T follicular helper cell (primary cell): ENCODE measurements around the gene LAGE3.
A peak's percentile ranks its signal among the peaks of the same experiment; 100 is the strongest.
"Not testable (repeated sequence)": the region's sequence is repeated elsewhere in the genome, so short reads cannot be mapped to it uniquely, and the experiment has no call there.

Experiments used
- DNase-seq: peaks from one replicate; pipeline ENCODE4 v3.0.0-alpha.2; 2020; ENCODE audit warnings: low read depth

Gene LAGE3

DNA sequence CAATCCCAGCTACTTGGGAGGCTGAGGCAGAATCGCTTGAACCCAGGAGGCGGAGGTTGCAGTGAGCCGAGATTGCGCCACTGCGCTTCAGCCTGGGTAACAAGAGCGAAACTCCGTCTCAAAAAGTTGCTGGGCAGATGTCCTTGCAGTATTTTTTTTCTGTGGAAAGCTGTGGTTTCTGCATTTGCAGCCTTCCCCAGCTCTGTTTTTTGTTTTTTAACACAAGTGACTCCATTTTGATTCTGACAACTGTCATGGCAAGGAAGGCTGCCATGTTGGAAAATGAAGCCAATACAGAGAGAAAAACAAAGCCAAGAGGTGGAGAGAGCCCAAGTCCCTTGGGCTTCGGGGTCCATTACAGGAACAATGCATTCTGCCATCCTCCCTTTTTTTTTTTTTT is 23.0 kb upstream of the LAGE3 start:
- no peak for DNase-seq

DNA sequence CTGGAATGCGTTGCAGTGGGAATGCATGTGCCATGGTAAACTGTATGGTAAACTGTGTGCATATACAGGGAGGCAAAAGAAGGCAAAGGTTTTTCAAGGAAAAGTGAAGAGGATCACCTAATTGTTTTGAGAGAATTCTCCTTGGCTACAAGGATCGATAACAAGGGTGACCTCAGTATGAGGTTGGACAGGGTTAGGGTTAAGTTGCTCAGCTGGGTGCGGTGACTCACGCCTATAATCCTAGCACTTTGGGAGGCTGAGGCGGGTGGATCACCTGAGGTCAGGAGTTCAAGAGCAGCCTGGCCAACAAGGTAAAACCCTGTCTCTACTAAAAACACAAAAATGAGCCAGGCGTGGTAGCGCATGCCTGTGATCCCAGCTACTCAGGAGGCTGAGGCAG is 22.3 kb upstream of the LAGE3 start:
- not testable (repeated sequence) for DNase-seq

DNA sequence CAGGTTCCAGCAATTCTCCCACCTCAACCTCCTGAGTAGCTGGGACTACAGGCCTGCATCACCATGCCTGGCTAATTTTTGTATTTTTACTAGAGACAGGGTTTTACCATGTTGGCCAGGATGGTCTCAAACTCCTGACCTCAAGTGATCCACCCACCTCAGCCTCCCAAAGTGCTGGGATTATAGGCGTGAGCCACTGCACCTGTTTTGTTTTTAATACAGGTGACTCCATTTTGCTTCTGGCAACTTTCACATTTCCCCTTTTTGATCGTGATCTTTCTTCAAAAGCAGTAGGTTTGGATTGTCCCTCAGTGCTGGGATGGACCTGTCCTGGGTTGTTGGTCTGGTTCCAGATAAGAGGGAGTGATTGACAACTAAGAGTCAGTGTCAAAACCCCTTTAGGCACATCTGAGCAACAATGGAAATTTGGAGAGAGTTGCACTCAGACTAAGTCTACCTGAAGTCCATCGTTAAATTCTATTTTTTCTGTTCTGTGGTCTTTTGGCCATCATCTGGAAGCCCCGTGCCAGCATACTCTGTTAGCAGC is 17.6 kb upstream of the LAGE3 start:
- not testable (repeated sequence) for DNase-seq

DNA sequence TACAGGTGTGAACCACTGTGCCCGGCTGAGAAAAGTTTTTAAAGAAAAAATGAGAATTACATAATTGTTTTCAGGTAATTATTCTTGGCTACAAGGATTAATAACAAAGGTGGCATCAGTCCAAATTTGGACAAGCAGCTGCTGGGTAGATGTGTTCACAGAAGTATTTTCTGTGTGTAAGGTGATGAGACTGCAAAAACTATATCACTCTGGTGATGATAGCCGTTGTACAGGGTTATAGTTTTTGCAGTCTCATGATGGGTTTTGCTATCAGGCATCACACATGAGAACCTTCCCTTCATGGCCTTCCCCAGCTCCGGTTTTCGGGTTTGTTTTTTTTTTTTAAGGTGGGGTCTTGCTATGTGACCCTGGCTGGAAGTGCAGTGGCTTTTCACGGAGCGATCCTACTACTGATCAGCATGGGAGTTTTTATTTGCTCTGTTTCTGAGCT is 16.4 kb upstream of the LAGE3 start:
- no peak for DNase-seq

DNA sequence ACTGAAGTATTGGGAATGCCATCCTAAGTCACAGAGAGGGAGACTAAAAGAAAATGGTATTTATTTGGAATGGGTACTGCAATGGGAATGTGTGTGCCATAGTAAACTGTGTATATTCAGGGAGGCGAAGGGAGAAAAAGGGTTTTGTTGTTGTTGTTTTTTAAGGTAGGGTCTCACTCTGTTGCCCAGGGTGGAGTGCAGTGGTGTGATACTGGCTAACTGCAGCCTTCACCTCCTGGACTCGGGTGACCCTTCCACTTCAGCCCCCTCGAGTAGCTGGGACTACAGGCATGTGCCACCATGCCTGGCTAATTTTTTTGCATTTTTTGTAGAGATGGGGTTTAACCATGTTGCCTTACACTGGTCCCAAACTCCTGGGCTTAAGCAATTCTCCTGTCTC is 15.6 kb upstream of the LAGE3 start:
- DNase-seq: no peak

DNA sequence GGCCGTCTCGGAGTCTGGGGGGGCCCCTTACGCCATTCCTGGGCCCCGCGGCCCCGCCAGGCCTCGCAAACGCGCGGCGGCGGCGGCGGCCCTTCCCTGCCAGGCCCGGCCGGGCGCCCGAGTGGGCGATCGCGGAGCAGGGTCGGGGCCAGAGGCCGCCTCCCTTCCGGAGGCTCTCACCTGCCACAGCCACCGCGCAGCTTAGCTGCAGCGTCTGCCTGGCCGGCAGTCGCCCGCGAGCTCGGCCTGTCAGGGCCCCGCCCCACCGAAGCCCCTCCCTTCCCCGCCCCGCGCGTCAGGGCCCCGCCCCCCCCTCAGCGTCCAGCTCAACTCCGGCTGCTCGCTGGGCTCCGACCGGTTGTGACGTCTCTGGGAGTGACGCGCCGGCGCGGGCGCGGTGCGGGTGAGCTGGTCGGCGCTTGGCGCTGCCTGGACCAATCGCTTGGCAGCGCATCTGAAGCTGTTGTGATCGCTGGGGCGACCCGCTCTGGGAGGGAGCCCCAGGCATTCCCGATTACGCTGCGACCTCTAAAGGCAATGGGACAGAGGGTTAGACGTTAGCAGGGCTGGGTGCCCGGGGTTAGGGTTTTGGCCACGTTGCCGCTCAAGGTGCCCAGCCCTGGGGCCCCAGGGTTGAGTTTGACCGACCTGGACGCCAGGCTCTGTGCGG is 11.5 kb upstream of the LAGE3 start, which contains the start of gene SLC10A3:
SLC10A3 (minus strand) TSS at position 216 of the 670 bp plus-strand sequence. CDS start 1,689 bp downstream, outside the sequence.
- peak; percentile 83 for DNase-seq

DNA sequence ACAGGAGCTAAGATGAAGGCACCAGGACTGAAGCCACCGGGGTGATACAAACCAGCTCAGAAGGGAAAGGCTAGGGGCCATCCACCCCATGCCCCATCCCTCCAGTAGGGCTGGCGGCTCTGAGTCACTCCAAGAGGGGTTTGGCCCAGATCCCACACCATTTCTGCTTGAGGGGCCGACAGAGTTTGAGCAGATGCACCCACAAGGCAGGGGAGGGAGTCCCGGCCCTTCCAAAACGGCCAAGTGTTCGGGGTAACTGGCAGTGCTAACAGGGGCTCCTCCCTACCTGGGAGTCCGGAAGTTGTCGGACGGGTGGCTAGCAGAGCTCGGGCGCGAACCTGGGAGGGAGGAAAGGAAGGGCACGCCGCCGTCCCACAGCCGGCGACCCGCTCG is 10.9 kb upstream of the LAGE3 start:
- no peak for DNase-seq

DNA sequence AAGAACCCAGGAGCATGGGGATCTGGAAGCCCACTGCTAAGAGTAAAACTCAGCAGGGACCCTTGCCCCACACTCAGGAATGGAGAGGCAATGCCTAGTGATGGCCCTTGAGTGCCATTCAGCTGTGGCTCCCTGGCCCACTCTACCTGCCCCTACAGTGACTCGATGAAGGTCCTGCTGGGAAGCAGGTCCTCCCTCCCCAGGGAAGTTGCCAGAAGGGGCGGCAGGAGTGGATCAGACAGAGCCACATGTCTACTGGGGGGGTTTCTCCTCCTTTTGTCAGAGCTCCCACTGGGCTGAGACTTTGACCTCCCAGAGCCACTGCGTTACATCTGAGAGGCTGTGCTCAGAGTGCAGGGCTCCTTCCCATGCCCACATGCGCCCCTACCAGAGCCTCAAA is 10.1 kb upstream of the LAGE3 start:
- no peak for DNase-seq

DNA sequence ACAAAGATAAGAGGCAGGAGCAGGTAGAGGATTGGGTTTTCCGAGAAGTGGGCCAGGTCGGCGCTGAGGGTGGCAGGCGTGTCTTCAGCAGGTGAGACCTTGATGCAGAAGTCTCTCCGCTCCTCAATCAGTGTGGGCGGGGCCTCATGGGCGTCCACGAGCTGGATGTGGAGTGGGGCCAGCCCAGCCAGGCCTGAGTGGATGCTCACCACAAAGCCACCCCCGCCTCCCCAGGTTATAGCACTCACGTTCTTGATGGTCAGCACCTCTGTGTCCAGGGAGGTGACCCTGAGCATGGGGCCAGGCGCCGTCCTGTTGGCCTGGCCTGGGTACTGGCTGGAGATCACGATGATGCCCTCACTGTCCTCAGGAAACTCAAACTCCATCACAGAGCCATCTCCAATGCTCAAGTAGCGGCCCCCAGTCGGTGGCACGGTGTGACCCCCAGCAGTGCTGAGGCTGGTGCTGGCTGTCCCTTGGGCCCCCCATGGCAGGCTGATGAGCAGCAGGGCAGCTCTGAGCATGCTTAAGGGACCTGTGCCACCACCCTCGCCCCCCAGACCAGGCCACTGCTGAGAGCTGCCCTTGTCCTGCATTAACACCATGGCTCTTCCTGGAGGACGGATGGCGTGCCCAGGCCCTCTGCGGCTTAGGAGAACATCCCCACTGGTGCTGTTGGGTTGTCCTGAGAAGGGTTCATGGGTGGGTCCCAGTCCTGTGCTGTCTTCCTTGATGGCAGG is 9.4 kb upstream of the LAGE3 start:
- no peak for DNase-seq

DNA sequence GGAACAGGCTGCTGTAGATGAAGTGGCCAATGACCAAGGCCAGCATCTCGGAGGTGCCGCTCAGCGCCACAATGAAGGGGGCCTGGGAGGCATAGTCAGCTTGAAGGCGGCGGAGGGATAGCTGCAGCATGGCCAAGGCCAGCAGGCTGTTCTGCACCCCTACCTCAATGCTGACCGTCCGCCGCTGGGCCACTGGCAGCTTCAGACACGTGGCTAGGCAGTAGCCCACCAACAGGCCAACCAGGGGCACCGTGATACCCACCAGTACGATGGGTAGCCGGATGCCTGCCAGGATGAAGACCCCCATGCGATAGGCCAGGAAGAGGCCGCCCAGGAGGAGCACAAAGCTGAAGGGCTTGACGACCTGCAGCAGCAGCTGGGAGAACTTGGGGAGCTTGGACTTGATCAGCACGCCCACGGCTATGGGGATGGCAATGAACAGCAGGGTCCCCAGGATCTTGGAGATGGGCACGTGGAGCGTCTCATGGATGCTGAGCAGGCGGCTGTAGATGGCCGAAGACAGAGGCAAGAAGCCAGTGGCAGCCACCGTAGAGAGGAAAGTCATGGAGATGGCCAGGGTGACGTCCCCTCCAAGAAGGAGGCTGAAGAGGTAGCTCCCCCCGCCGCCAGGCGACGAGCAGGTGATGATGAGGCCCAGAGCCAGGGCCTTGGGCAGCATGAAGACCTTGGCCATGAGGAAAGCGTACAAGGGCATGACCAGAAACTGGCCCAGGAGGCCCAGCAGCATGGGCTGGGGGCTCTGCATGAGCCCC is 8.6 kb upstream of the LAGE3 start:
- DNase-seq: no peak

DNA sequence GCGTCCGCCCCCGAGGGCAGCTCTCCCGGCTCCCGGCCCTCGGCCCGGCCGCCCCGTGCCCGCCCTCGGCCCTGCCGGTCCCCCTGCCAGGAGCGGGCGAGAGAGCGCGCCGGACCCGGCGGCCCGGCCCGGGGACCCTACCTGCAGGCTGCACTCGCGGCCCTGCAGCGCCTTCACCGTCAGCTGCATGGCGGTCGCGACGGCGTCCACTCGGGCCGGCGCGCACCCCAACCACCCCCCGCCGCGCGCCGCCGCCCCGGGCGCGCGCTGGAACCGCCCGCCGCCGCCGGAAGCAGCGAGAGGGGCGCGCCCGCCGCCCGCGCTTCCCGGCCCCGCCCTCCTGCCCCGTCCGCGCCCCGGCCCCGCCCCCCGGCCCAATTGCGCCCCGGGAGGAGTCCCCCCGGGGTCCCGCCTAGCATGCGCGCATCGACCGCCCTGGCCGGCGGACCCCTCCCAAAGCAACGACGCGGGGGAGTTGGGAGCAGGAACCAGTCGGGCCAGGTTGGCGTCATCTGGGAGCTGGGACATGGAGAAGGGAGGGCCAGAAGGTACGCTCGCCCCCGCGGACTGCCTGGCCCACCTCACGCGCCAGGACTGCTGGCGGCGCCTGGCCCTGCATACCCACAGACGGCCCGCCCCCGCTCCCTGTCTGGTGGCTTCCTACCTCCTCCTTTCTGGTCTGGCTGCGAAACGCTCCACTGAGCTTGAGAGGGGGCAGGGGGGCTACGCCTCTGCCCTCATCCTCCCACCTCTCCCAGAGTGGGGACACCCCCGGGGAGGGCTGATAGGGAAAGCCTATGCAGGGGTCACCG is 7.5 kb upstream of the LAGE3 start, which contains the start of gene UBL4A:
UBL4A (minus strand) TSS at position 220 of the 812 bp plus-strand sequence; CDS start at position 189, 31 bp downstream.
- DNase-seq: peak; percentile 26

DNA sequence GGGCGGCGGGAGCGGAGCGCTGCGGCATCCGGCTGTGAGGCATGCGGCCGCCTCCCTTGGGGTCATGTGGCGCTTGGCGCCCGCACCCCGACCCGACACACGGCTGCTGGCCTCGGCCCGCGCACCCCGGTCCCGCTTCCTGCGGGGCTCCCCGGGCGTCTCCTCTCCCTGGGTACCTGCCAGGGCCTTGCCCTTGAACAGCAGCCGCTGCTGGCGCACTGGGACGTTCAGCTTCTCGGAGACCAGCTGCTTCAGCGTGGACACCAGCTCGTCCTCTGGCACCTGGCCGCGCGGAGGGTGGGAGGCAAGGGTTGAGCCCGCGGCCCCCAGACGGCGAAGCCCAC is 6.9 kb upstream of the LAGE3 start:
- no peak for DNase-seq

DNA sequence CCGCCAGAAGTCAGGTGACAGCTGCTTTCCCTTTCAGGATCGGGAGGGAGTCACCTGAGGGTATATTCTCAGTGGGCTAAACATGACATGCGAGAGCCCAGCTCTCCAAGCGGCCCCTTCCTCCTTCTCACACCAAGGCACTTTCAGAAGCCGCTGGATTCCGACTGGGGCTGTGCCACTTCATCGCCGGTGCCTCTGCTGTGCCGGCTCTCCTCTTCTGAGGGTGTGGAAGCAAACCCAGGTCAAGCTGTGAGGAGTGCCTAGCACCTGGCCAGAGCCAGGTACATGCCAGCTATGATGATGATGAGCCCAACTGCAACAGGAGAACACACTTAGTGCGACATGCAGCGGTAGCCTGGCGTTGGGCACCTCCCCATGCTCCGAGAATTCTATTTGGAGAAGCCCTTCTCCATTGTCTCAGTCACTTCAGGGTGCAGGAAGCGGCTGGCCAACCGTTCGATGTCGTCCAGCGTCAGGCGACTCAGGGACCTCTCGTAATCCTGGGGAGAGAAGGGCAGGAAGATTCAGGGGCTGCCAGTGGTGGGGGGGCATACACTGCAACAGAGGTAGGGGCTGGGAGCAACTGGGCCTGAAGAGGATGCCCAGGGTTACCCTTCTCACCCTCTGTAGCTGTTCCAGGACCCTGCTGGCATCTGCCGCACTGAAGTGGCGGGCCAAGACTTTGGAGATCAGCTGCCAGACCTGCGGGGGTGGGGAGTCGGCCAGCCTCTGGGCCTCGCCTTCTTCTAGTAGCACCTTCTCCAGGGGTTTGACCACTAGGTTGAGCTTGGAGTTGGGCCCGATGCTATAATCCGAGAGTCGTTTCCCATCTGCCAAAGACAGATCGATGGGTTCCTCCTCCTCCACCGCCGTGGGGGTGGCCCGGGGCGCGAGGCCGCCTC is 6.3 kb upstream of the LAGE3 start:
- DNase-seq: no peak

DNA sequence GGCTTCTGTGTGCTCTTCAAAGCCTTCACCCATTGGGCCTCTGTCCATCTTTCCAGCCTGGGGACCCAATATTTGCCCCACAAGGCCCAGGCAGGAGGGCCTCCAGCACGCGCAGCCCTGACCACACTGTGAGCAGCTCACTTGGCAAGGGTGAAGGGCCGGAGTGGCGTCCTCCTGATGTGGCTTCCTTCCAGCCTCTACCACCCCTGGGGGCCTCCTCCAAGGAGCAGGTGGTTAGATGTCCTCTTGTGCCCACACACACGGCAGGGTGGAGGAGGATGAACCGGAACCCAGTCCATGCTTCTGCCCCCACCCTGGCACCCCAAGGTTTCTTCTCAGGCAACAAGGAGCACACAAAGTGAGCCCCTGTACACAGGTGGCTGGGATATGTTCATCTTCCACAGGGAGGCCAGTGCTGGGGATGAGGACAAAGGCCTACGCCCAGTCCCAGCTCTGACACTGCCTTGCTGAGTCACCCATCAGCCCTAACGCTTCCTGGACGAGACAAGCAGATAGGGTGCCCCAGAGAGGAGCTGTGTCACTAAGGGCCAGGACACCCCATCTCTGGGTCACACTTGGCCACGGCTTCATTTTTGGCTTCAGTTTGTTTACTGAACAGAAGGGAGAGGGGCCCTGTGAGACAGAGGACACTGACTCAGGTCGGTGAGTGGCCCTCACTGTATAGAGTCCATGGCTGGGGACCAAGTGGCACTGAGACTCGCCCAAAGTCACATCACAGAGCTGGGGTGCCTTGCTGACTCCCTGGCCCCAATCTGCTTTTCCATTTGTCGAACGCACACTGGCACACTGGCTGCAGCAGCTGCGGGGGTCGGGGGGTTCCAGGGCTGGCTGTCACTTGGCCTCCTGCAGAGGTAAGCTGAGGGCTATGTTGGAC is 5.4 kb upstream of the LAGE3 start:
- DNase-seq: no peak

DNA sequence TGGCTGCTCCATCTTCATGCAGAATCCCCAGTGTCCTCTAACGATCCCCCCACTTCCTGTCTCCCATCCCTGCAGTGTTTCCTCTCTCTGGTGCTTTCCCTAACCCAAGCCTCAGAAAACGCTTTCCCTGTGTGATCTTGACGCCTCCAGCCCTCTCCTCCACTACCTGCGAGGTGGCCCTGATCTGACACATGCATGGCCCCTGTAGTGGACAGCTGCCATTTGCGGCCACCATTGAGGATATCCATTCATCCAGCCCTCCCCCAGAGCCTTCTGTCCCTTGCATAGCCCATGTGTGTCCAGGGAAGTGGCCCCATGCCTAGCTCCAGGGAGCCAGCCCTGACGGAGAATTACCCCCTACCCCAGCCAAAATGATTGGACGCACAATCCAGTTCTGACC is 4.2 kb upstream of the LAGE3 start:
- DNase-seq: no peak

DNA sequence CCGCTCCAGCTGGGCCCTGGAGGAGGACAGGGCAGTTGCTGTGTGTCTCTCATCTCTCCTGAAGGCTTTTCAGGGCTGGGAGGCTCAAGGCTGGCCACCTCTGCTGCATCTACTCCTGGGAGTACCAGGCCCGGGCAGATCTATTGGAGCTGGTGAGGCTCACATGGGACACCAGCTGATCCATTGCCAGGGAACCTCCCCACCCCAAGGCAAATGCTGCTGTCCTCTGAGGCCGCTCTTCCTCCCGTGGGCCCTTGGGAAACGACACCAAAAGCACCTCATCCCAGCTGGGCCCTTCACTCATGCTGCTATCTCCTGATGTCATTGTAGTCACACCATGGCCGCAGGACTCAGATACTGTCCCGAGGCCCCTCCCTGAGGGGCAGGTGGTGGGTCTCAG is 3.7 kb upstream of the LAGE3 start:
- DNase-seq: no peak

DNA sequence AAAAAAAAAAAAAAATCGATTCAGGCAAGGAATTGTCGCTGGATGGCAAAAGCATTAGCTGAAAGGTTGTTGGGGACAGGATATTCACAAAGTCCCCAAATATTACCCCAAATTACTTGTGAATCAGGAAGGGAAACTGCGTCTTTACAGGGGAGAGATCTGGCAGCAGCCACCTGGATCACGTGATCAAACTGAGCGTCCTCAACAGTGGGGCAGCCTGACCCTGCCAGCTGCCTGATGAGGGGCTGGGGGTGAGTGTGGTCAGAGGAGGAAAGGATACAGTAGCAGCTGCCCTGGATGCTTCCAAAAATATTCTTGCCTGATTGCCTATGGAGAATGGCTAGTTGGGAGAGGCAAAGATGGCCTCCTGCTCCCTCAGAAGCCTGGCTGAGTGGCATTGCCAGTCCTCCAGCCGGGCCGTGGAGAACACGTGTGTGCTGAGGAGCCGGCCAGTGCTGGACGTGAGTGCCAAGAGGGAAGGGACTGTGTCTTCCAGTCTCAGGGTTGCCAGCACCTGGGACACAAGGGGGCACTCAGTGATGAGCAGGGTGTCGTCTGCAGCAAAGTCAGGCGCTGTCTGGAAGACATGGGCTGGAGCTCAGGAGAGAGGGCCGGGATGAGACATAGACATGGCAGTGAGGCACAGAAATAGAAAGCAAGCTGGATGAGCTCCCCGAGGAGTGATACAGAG is 3.0 kb upstream of the LAGE3 start:
- no peak for DNase-seq

DNA sequence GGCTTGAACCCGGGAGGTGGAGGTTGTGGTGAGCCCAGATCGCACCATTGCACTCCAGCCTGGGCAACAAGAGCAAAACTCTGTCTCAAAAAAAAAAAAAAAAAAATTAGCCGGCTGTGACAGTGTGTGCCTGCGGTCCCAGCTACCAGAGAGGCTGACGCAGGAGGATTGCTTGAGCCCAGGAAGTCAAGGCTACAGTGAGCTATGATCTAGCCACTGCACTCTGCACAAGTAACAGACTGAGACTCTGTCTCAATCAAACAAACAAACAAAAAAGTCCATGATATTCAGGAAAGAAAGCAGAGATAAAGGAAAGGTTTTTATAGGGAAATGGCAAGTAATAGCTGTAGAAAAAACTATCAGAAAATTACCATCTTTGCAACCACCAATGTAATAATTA is 2.1 kb upstream of the LAGE3 start:
- no peak for DNase-seq
